Left cardiac atrium (tissue), 4 donors: ENCODE results near the gene ACO1. TPM values are rescaled to one million over a fixed set of nuclear protein-coding genes. Genes with fewer than 3 reads are reported as not detected.
A peak's percentile ranks its signal among the peaks of the same experiment; 100 is the strongest.

Experiments used
- ATAC-seq, 2 donors: fragments of 200-7000 bp; cut with Tn5 transposase; one replicate each; pipeline ENCODE4 v1.9.1; 2020; ENCODE audit warnings: mild to moderate bottlenecking in 2 of 2, moderate library complexity in 2 of 2
- DNase-seq: peaks from one replicate; pipeline ENCODE4 v3.0.0-alpha.2; 2020
- intact Hi-C, 2 donors: fragments of 100-400 bp; cut with DNase I; formaldehyde crosslinking; loops; one replicate each; pipeline versions ENCODE4 v1.14.1 to v1.15.1; 2022 to 2023
- total RNA-seq, 2 donors: library from RNA; stranded (reverse); fragmentation: NEBNext Ultra II Directional; extraction: Animal tissue kit (Norgen Biotek cat#: 25700); gene quantifications; one replicate each; pipeline ENCODE4 v1.2.1, GENCODE V29; 2021
- donor health status: DM: no; HTN: yes; CAD: no.
- donor health status: DM: no; HTN: yes; CAD: no; lungs with severe emphysema.
- donor health status: DM: yes; HTN: yes; CAD: no.
- donor health status: Dilated cardiomyopathy.

The ACO1 gene
- total RNA-seq, 2 donors from 2014 or later, result 59.6 to 62.0 TPM

- DNase-seq, result no peak
- ATAC-seq, result no peak
- intact Hi-C loops, result no loop called here
Observed at GRCh38 chr9:32405506-32405905, 21.1 kb downstream of the ACO1 start.

- intact Hi-C loops, result no loop called here
- DNase-seq (no peak), ATAC-seq (no peak)
Observed at GRCh38 chr9:32406046-32406445, 21.6 kb downstream of the ACO1 start.

- ATAC-seq (no peak), DNase-seq (no peak)
- intact Hi-C loops, result no loop called here
Observed at GRCh38 chr9:32411753-32412152, 27.3 kb downstream of the ACO1 start.

- ATAC-seq, result no peak
- no peak for DNase-seq
- intact Hi-C loops, result no loop called here
Observed at GRCh38 chr9:32412440-32412839, 28.0 kb downstream of the ACO1 start.

GRCh38 chr9:32413424-32413823, 29.0 kb downstream of the ACO1 start:
- ATAC-seq, result peak in 1 of 2 donors; percentile 74
- no peak for DNase-seq
- intact Hi-C loops, result no loop called here

- intact Hi-C loops, result no loop called here
- DNase-seq (no peak), ATAC-seq (no peak)
Observed at GRCh38 chr9:32414856-32415255, 30.4 kb downstream of the ACO1 start.

GRCh38 chr9:32419921-32420320, 35.5 kb downstream of the ACO1 start:
- intact Hi-C loops, result no loop called here
- DNase-seq (no peak), ATAC-seq (no peak)

GRCh38 chr9:32422237-32422806, 37.9 kb downstream of the ACO1 start:
- intact Hi-C loops, result no loop called here
- no peak for ATAC-seq
- no peak for DNase-seq

GRCh38 chr9:32423371-32423770, 38.9 kb downstream of the ACO1 start:
- DNase-seq (no peak), ATAC-seq (no peak)
- intact Hi-C loops, result no loop called here

GRCh38 chr9:32424616-32425015, 40.2 kb downstream of the ACO1 start:
- intact Hi-C loops, result loop anchor here in 1 of 2 donors (5.0 kb wide), 1 partner anchor 42 kb away; the partner anchor contains the start of gene ACO1
- no peak for ATAC-seq
- no peak for DNase-seq

- DNase-seq, result peak; percentile 31
- intact Hi-C loops, result loop anchor here in 1 of 2 donors (5.0 kb wide), 1 partner anchor 44 kb away; the partner anchor contains the start of gene ACO1
- ATAC-seq, result peak; percentile 82 to 84
Observed at GRCh38 chr9:32426278-32426939, 42.0 kb downstream of the ACO1 start.

GRCh38 chr9:32427111-32427873, 42.8 kb downstream of the ACO1 start:
- intact Hi-C loops, result loop anchor here in 1 of 2 donors (5.0 kb wide), 1 partner anchor 45 kb away; the partner anchor contains the start of gene ACO1

GRCh38 chr9:32430720-32431119, 46.3 kb downstream of the ACO1 start:
- intact Hi-C loops, result loop anchor here in 1 of 2 donors (2.0 kb wide), 1 partner anchor 52 kb away; no protein-coding TSS in a partner anchor
- DNase-seq, result no peak
- no peak for ATAC-seq

More at GRCh38 chr9:32427111-32427873, 42.8 kb downstream of the ACO1 start:
- DNase-seq (no peak), ATAC-seq (peak; percentile 46 to 78)

- ATAC-seq, result no peak
- intact Hi-C loops, result loop anchor here in 1 of 2 donors (2.0 kb wide), 1 partner anchor 52 kb away; no protein-coding TSS in a partner anchor
- DNase-seq, result no peak
Observed at GRCh38 chr9:32431196-32431595, 46.8 kb downstream of the ACO1 start.

GRCh38 chr9:32431940-32432555, 47.6 kb downstream of the ACO1 start:
- intact Hi-C loops, result loop anchor here in 1 of 2 donors (2.0 kb wide), 1 partner anchor 53 kb away; no protein-coding TSS in a partner anchor

GRCh38 chr9:32434892-32435291, 50.4 kb downstream of the ACO1 start:
- ATAC-seq, result peak in 1 of 2 donors; percentile 24

More at GRCh38 chr9:32431940-32432555, 47.6 kb downstream of the ACO1 start:
- peak; percentile 46 for DNase-seq
- ATAC-seq, result peak; percentile 58 to 65

GRCh38 chr9:32441678-32442077, 57.2 kb downstream of the ACO1 start:
- ATAC-seq (no peak), DNase-seq (no peak)
- intact Hi-C loops, result no loop called here

More at GRCh38 chr9:32434892-32435291, 50.4 kb downstream of the ACO1 start:
- intact Hi-C loops, result no loop called here
- DNase-seq, result no peak

GRCh38 chr9:32442433-32442832, 58.0 kb downstream of the ACO1 start:
- DNase-seq, result no peak
- intact Hi-C loops, result no loop called here
- no peak for ATAC-seq

GRCh38 chr9:32449969-32450368, 65.5 kb downstream of the ACO1 start:
- DNase-seq (no peak), ATAC-seq (no peak)
- intact Hi-C loops, result no loop called here
